Stimulated activated naive B cell treated with anti-CD40 and anti-IgM and Interleukin-4, amounts not matched to agents 10 μg/mL and 1 μg/mL and 100 μg/mL, for 72 hours (primary cell): Measurements from ENCODE around the gene TUBGCP2.

Experiments
- ATAC-seq, 2 donors: fragments of 150-1000 bp; cut with Tn5 transposase; replicated peaks; 2 replicates each; pipeline ENCODE4 v1.10.0; 2021; ENCODE audit warnings: moderate library complexity in 1 of 2
- DNase-seq: peaks from one replicate; pipeline ENCODE4 v3.0.0; 2021
- H3K27ac Mint-ChIP-seq: one replicate; pipeline ENCODE4 v1.8.0; 2022; ENCODE audit warnings: mild to moderate bottlenecking, mixed read lengths
- H3K27me3 Mint-ChIP-seq, 2 donors: one replicate each; pipeline ENCODE4 v1.8.0; 2022; ENCODE audit warnings: mixed read lengths in 2 of 2
- H3K36me3 Mint-ChIP-seq, 2 donors: one replicate each; pipeline ENCODE4 v1.8.0; 2022; ENCODE audit warnings: mixed read lengths in 2 of 2, mild to moderate bottlenecking in 1 of 2
- H3K4me1 Mint-ChIP-seq, 2 donors: one replicate each; pipeline ENCODE4 v1.8.0; 2022; ENCODE audit warnings: mixed read lengths in 2 of 2, mild to moderate bottlenecking in 1 of 2
- H3K4me3 Mint-ChIP-seq, 2 donors: one replicate each; pipeline ENCODE4 v1.8.0; 2022; ENCODE audit warnings: mild to moderate bottlenecking in 2 of 2, mixed read lengths in 2 of 2, moderate library complexity in 1 of 2
- H3K9me3 Mint-ChIP-seq, 2 donors: one replicate each; pipeline ENCODE4 v1.8.0; 2022; ENCODE audit warnings: mixed read lengths in 2 of 2, mild to moderate bottlenecking in 1 of 2

The TUBGCP2 gene

GRCh38 chr10:133231946-133232574 lies 76.6 kb downstream of the TUBGCP2 start:
- Mint-ChIP-seq H3K36me3 (peaks cover 1 to 3% of the 10 kb centered on the region in 2 donors), H3K4me3 (no peak overlapping the region), H3K9me3 (no peaks in the 10 kb centered on the region), H3K4me1 (peaks cover 17 to 29% of the 10 kb centered on the region in 2 donors), H3K27ac (no peak overlapping the region), H3K27me3 (peaks cover 41 to 71% of the 10 kb centered on the region in 2 donors)
- ATAC-seq, result no peak
- no peak for DNase-seq

DNA sequence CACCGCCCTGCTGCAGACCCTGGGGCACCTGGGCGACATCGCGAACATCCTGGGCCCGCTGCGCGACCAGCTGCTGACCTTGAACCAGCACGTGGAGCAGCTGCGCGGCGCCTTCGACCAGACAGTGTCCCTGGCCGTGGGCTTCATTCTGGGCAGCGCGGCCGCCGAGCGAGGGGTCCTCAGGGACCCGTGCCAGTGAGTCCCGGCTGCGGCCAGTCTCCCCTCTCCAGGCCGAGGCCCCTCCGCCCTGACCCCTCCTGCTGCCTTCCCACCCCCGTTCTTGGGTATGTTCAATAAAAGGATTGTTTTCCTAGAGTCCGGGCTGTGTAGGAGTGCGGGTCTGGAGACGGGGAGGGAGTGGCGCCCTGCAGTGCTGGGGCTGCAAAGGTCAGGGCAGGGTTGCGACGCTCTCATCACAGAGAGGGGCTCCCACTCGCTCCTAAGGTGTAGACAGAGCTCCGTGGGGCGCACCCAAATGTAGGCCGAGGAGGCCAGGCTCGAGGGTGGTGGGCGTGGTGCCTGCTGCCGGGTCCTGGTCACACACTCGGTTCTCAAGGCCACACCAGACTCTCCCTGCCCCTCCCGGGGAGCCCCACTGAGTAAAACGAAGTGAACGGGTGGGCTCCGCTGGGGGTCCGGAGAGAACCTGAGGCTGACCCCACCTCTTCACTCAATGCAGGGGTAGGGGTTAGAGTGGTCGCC lies 77.3 kb downstream of the TUBGCP2 start:
- peaks cover 48 to 78% of the 10 kb centered on the region in 2 donors for H3K27me3 Mint-ChIP-seq
- peak overlapping the region; percentile 73 for H3K27ac Mint-ChIP-seq
- no peak for ATAC-seq
- H3K4me3 Mint-ChIP-seq, result peak overlapping the region; percentile 65 to 69
- peaks cover 21 to 35% of the 10 kb centered on the region in 2 donors for H3K4me1 Mint-ChIP-seq
- H3K9me3 Mint-ChIP-seq, result no peaks in the 10 kb centered on the region
- no peak for DNase-seq
- H3K36me3 Mint-ChIP-seq, result peaks cover 1 to 3% of the 10 kb centered on the region in 2 donors

DNA sequence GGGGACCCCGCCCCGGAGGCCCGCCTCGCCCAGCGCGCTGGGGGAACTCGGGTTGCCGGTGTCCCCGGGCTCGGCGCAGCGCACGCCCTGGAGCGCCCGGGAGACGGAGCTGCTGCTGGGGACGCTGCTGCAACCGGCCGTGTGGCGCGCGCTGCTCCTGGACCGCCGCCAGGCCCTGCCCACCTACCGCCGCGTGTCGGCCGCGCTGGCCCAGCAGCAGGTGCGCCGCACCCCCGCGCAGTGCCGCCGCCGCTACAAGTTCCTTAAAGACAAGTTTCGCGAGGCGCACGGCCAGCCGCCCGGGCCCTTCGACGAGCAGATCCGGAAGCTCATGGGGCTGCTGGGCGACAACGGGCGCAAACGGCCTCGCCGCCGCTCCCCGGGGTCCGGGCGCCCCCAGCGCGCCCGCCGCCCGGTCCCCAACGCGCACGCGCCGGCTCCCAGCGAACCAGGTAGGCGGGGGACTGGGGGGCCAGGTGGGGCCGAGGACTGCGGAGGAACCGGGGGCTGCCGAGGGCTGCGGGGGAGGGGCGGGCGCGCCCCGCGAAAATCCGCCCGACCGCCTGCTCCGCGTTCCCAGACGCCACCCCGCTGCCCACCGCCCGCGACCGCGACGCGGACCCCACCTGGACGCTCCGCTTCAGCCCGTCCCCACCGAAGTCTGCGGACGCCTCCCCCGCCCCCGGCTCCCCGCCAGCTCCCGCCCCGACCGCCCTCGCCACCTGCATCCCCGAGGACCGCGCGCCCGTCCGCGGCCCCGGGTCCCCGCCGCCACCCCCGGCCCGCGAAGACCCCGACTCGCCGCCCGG lies 78.1 kb downstream of the TUBGCP2 start:
- H3K4me1 Mint-ChIP-seq, result peaks cover 25 to 38% of the 10 kb centered on the region in 2 donors
- ATAC-seq, result peak; percentile 51 to 63
- peaks cover 1 to 3% of the 10 kb centered on the region in 2 donors for H3K36me3 Mint-ChIP-seq
- peaks cover 49 to 81% of the 10 kb centered on the region in 2 donors for H3K27me3 Mint-ChIP-seq
- no peaks in the 10 kb centered on the region for H3K9me3 Mint-ChIP-seq
- no peak overlapping the region for H3K27ac Mint-ChIP-seq
- DNase-seq, result peak; percentile 43
- peak overlapping the region; percentile 73 to 82 for H3K4me3 Mint-ChIP-seq

DNA sequence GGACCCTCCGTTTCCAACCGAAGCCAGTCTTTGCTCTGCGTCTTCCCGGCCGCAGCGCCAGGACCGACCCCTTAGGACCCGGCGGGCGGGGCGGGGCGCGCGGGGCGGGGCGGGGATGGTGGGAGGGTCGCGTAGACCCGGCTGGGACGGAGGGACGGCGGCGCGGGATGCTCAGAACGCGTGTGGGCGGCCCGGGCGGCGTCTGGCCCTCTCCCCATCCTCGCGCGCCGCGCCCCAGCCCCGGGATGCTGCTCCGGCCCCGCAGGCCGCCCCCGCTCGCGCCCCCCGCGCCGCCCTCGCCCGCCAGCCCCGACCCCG lies 78.7 kb downstream of the TUBGCP2 start, which contains the start of gene UTF1:
TSS of gene UTF1 (plus strand) at position 174 of the 318 bp plus-strand sequence. CDS start at position 246, 72 bp downstream.
- no peak for ATAC-seq
- peaks cover 50 to 82% of the 10 kb centered on the region in 2 donors for H3K27me3 Mint-ChIP-seq
- no peaks in the 10 kb centered on the region for H3K9me3 Mint-ChIP-seq
- H3K4me1 Mint-ChIP-seq, result peaks cover 28 to 37% of the 10 kb centered on the region in 2 donors
- H3K36me3 Mint-ChIP-seq, result peaks cover 1 to 3% of the 10 kb centered on the region in 2 donors
- DNase-seq, result no peak
- H3K4me3 Mint-ChIP-seq, result peak within 1 kb of the TSS; percentile 82
- H3K27ac Mint-ChIP-seq, result peak within 1 kb of the TSS; percentile 89

GRCh38 chr10:133229265-133230043 lies 79.2 kb downstream of the TUBGCP2 start:
- Mint-ChIP-seq H3K9me3 (no peaks in the 10 kb centered on the region), H3K27ac (peak overlapping the region; percentile 89), H3K27me3 (peaks cover 50 to 83% of the 10 kb centered on the region in 2 donors), H3K36me3 (peaks cover 1 to 3% of the 10 kb centered on the region in 2 donors), H3K4me1 (peaks cover 26 to 36% of the 10 kb centered on the region in 2 donors), H3K4me3 (peak overlapping the region; percentile 48 to 82)
- no peak for DNase-seq
- ATAC-seq, result no peak
